Omental fat pad (tissue), 4 donors: ENCODE results near the gene SACM1L. TPM values are rescaled to one million over a fixed set of nuclear protein-coding genes. Genes with fewer than 3 reads are reported as not detected.

Source experiments
- ATAC-seq: fragments of 150-250 bp; one replicate; pipeline ENCODE4 v1.9.1; 2016; ENCODE audit warnings: mild to moderate bottlenecking, moderate library complexity; ENCODE audit not compliant: low FRiP score
- DNase-seq: peaks from one replicate; pipeline ENCODE4 v3.0.0-alpha.2; 2019; ENCODE audit warnings: low spot score
- CTCF ChIP-seq, 3 donors: fragments of 450-650 bp; IDR thresholded peaks; one replicate each; pipeline ENCODE4 v1.5.1; 2016 to 2017; ENCODE audit warnings: antibody characterized with exemption in 3 of 3, mild to moderate bottlenecking in 3 of 3, moderate library complexity in 2 of 3
- small RNA-seq: library from RNA; depleted of rRNA; stranded (forward); fragments of <200 nt; gene quantifications from one replicate; pipeline ENCODE3, GENCODE V24; 2016
- total RNA-seq, 4 donors: library from RNA; depleted of rRNA; stranded (reverse); fragments of >200 nt; gene quantifications; one replicate each; pipeline ENCODE4 v1.1.0, GENCODE V29; 2016

Gene SACM1L
- total RNA-seq, 4 donors from 2014 or later: 36.9 to 63.4 (median 49.5) TPM

GRCh38 chr3:45792036-45792435, 102.8 kb downstream of the SACM1L start:
- no peak for TF ChIP-seq CTCF (IDR thresholded peaks at IDR 0.05)
- ATAC-seq (no peak), DNase-seq (no peak)

- no peak for TF ChIP-seq CTCF (IDR thresholded peaks at IDR 0.05)
- ATAC-seq: no peak
- no peak for DNase-seq
Measured at GRCh38 chr3:45792516-45793172, 103.4 kb downstream of the SACM1L start.

- DNase-seq: no peak
- no peak for ATAC-seq
- TF ChIP-seq CTCF (IDR thresholded peaks at IDR 0.05): no peak
Measured at GRCh38 chr3:45793482-45794176, 104.4 kb downstream of the SACM1L start.

- DNase-seq (no peak), ATAC-seq (no peak)
- TF ChIP-seq CTCF (IDR thresholded peaks at IDR 0.05): no peak
Measured at GRCh38 chr3:45794177-45794560, 105.0 kb downstream of the SACM1L start.

GRCh38 chr3:45794660-45795059, 105.5 kb downstream of the SACM1L start:
- DNase-seq (no peak), ATAC-seq (no peak)
- TF ChIP-seq CTCF (IDR thresholded peaks at IDR 0.05): no peak

Small RNAs within 50 kb of the gene (small RNA-seq; reads per million reads assigned to genes)
- gene RN7SL145P: not detected

Other genes with a start within 250 kb of the SACM1L start
- 10 to 100 TPM; 20.2 to 36.3 (median 26.2) TPM for gene LIMD1, start 94.6 kb upstream of the SACM1L start, total RNA-seq
- under 1 TPM in 3 of 4 donors, not detected in 1; 0.09 to 0.72 (median 0.38) TPM for gene SLC6A20, start 107.1 kb downstream of the SACM1L start, total RNA-seq
- 10 to 100 TPM; 14.7 to 20.1 (median 16.1) TPM for gene LZTFL1, start 152.7 kb downstream of the SACM1L start, total RNA-seq
- under 1 TPM in 1 of 4 donors, not detected in 3; 0.24 TPM for gene CCR9, start 197.1 kb downstream of the SACM1L start, total RNA-seq